HT1080 (cell line): ENCODE data around the gene NCAN. TPM values are rescaled to one million over a fixed set of nuclear protein-coding genes. Genes with fewer than 3 reads are reported as not detected.
A peak's percentile ranks its signal among the peaks of the same experiment; 100 is the strongest.
"Not testable (repeated sequence)": the region's sequence is repeated elsewhere in the genome, so short reads cannot be mapped to it uniquely, and the experiment has no call there.

Experiments used
- DNase-seq: peaks from one replicate; pipeline ENCODE4 v3.0.0-alpha.2; 2015; ENCODE audit warnings: low read depth
- total RNA-seq: library from RNA; depleted of rRNA; stranded (reverse); fragments of >200 nt; shearing (Covaris generic); gene quantifications from 2 replicates; pipeline ENCODE4 v1.2.3, GENCODE V29; 2014

NCAN gene
- total RNA-seq, 1 experiment from 2014 or later: not detected

DNA sequence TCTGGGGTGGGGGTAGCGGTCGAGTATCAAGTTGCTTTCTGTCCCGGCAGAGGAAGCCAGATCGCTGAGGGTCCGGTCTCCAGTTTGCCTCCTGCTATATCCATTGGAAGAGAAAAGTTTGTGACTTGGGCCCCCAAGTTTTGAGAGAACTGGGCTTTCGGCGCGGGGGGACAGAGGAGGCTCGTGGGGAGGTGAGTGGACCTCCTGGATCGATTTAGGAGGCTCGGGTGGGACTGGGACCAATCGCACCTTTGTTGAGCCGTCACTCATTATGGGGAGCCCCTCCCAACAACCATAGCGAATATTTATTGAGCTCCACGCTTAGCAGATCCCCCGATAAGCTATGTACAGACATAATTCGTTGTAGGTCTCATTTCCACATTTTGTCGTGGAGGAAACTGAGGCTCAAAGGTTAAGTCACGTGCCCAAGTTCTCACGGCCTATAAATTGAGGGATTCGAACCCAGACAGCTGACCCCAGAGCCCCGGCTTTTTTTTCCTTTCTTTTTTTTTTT lies 18.8 kb upstream of the NCAN start:
- DNase-seq: no peak

GRCh38 chr19:19193926-19194325 lies 17.8 kb upstream of the NCAN start:
- DNase-seq: no peak

DNA sequence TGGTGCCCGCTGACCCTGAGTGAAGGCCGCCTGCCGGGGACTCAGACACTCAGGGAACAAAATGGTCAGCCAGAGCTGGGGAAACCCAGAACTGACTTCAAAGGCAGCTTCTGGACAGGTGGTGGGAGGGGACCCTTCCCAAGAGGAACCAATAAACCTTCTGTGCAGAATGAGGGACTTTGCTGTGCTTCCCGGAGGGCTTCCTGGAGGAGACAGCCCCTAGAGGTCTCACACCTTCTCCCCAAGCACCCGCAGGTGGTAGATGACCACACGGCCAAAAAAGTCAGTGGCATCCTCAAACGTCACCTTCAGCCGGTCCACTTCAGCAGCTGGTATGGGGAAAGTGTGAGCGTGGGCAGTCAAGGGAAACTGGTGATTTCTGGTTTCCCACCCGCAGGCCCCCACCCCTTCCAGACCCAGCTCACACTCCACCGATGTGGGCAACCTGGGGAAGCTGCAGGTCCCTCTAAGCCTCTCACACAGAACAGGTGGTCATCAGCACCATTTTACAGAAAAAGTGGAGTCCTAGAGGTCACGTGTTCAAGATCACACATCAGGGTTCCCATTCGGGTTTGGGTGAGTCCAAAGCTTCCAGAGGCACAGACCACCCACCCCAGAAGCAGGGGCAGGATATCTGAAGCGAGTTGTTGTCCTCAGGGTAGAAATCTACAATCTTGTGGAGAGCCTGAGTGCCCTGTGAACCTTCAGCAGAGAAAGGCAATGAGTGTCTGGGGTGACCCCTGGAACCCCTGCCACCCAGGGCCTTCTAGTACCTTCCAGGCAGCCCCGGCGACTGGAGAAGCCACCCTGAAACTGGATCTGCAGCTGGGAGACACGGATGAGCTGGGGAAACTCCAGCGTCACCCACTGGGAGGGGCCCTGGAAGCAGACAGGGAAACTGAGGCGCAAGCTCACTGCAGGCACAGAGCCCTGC lies 9.8 kb upstream of the NCAN start:
- no peak for DNase-seq

DNA sequence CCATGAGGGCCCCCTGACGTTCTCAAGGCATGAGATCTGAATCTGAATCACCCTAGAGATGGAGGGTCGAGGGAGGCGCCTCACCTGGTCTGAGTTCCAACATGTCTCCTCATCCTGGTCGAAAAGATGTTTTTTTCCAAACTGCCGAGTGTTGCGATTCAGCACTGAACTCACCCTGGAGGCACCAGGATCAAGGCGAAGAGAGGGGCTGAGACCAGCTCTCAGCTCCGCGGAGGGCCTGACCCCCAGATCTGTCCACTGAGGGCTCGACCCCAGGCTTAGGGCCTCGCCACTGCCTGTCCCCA lies 9.1 kb upstream of the NCAN start:
- DNase-seq: no peak

DNA sequence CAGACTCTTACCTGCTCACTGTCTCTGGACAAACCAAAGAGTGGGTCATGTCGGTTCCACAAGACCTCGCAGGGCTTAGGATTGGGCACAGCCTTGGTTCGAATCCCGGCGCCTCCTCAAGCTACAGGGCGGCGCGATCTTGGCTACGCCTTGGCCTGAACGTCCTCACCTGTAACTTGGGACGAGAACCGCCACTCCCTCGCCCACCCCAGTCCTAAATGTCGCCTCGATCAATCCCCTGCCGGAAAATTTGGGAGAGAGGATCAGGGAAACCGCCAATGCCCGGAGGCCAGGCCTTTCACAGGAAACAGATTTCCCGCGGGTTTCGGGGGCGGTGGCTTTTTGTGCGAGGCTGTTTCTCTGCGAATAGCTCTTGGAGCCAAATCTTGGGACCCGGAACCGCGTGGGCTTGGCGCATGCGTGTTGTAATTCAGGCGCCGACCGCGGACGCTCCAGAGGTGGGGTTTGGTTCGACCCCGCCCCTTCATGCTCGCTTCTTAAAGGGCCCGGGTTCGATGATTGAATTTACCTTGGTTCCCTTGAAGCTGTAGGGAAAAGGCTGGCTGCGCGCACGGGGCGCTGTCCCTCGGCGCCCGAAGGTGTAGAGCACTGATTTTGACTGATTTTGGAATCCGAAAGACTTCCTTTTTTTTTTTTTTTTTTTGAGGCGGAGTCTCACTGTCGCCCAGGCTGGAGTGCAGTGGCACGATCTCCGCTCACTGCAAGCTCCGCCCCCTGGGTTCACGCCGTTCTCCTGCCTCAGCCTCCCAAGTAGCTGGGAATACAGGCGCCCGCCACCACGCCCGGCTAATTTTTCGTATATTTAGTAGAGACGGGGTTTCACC lies 8.5 kb upstream of the NCAN start, which contains the start of gene NR2C2AP:
Gene NR2C2AP (minus strand): TSS at position 403 of the 845 bp plus-strand sequence. CDS start 354 bp downstream, at position 49.
- peak; percentile 87 for DNase-seq

DNA sequence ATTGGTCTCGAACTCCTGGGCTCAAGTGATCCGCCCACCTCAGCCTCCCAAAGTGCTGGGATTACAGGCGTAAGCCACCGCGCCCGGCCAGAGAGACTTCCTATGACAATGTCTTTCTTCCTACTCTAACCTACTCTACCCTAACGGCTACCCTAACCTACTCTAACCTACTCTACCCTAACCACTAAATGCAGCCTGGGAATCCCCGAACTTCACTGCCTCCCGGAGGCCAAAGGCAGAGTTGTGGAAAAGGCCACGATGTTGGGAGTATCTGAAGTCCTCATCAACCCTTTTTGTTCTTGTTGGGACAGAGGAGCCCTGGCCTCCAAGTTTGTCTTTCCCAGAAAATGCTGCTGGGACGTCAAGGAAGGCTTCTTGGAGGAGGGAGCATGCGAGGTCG lies 7.6 kb upstream of the NCAN start:
- no peak for DNase-seq

DNA sequence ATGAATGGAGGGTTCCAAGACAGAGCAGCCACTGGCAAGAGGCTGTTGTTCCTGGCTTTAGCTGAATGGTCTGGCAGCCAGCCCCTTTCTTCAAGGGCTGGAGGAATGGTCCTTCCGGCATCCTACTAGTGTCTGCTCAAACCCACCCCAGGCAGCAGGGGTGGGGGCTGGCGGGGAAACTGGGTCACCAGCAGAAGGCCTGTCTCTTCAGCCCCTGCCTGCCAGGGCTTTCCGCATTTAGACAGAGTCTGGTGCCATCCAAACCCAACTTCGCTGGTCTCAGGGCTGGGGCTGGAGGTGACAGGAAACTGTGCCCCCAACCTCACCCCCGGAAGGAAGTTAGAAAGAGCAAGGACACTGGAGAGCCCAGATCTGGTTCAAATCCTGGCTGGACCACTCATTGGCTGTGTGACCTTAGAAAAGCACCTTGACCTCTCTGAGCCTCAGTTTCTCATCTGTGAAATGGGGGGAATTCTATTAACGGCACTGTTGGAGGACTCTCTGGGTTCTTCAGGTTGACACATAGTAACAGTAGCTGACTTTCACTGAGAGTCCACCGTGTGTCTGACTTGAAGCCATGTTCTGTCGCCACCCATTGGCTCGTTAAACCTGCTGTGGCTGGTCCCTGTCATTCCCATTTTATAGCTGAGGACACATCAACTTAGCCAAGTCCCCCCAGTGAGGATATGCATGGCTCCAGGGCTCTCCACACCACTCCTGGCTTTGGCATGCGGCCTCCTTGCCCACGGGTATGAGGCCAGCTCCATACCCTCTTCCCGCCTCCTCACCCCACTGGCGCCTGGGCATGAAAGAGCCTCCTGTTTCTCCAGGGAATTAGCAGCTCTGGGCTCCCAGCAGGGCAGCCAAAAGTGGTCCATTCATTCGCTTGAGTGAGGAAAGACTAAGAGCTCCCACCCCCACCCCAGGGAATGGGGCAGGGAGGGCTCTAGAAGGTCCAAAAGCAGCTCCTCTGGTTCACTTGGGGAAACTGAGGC lies 6.0 kb upstream of the NCAN start:
- no peak for DNase-seq

DNA sequence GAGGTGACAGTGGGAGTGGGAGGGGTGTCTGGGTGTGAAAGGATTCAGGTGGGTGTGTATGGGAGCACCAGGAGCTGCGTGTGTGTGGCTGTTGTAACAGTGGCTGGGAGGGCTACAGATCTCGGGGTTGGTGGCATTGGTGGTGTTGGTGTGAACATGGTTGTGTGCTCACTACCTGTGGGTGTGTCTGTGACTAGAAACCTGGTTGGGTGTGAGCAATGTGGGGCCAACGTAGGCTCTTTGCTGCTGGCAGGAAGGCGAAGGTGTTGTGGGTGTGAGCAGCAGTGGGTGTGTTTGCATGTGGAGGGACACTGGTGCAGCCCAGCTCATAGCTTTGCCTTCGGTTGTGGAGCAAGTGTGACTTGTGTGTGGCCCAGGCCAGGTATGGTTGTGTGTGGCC lies 4.8 kb upstream of the NCAN start:
- no peak for DNase-seq

GRCh38 chr19:19207637-19208572 lies 3.9 kb upstream of the NCAN start:
- DNase-seq: no peak

DNA sequence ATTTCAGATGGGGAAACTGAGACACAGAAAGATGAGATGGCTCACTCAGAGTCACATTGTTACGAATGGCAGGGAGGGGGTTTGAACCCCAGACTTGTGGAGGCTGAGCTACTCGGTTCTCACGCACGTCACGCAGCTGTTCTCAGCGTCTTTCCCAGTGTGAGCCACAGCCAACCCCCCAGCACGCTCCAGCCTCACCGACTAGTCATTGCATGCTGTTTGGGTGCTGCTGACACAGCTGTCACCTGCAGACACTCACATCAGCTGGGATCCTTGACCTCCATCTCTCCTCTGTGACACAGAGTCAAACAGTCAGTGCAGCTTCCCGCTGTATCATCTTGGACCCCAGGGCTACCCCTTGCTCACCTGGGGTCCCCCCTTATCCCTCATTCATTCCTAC lies 2.4 kb upstream of the NCAN start:
- no peak for DNase-seq

DNA sequence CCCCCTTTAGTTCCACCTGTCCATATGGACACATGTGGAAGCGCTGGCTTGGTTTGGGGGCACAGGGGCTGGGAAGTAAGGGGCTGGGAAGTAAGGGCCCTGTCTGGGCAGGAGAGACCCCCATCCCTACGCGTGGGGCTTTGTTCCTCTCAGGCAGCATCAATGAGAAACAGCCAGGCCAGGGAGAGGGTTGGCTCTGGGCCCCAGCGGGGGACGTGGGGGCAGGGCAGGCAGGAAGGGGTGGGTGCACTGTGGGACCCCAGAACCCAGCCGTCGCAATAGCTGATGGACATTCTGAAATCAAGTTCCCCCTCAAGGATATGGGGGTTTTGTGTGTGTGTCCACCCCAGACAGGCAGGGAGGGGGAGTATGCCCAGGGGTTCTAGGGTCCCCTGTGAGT lies 1.2 kb downstream of the NCAN start:
- DNase-seq: no peak

DNA sequence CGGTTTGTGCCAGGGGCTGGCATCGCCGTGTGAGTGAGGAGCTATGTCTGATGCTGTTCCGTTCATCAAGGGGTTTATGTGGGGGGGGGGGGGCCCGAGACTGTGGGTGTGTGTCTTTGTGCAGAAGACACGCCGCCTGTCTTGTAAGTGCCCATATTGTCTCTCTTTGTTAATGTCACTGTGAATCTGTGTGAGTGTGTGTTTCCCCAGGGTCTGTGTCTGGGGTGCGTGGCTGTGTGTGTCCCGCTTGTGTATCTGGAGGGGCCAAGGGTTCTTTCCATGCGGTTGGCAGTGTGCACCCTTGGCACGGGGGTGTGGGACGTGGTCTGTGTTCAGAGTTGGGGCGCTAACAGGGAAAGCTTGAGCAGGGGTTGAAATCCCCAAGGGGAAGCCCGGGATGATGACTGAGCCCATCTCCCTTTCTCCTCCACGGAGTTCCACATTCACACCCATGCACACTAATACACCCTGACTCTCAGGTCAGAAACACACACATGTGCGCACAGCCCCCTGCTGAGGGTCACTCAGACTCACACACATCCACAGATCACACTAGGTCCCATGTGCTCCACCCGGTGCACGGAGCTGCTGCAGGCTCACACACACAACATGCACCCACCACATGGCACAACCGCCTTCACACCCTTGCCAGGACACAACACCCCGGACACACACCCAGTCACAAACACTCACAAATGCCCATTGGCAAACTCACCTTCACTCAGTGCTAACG lies 1.8 kb downstream of the NCAN start:
- no peak for DNase-seq

- no peak for DNase-seq
Observed at GRCh38 chr19:19214159-19214490, 2.4 kb downstream of the NCAN start.

GRCh38 chr19:19214892-19215291 lies 3.1 kb downstream of the NCAN start:
- peak; percentile 42 for DNase-seq

GRCh38 chr19:19215792-19216191 lies 4.0 kb downstream of the NCAN start:
- DNase-seq: no peak

DNA sequence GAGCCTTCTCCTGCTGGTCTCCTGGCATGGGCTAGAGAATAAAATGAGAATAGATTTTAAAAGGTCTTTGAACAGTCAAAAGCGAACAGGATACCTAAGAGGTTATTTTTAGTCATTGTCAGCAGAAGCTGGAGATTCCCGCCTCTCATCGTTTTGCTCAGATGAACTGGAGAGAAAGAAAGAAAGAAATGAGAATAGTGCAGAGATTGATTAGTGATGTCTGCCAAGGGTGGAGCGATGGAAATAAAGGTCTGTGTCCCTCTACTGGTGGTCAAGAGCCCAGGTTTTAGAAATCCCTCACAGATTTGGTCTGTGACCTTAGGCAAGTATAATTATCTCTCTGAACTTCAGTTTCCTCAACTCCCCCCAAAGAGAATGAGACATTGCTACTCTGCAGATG lies 5.3 kb downstream of the NCAN start:
- DNase-seq: peak; percentile 67

- DNase-seq: no peak
Observed at GRCh38 chr19:19218911-19219310, 7.2 kb downstream of the NCAN start.

DNA sequence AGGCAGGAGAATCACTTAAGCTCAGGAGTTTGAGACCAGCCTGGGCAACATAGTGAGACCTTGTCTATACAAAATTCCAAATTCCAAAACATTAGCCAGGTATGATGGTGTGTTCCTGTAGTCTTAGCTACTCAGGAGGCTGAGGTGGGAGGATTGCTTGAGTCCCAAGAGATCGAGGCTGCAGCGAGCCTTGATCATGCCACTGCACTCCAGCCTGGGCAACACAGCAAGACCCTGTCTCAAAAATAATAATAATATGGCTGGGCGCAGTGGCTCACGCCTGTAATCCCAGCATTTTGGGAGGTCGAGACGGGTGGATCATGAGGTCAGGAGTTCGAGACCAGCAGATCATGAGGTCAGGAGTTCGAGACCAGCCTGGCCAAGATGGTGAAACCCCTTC lies 9.2 kb downstream of the NCAN start:
- not testable (repeated sequence) for DNase-seq

DNA sequence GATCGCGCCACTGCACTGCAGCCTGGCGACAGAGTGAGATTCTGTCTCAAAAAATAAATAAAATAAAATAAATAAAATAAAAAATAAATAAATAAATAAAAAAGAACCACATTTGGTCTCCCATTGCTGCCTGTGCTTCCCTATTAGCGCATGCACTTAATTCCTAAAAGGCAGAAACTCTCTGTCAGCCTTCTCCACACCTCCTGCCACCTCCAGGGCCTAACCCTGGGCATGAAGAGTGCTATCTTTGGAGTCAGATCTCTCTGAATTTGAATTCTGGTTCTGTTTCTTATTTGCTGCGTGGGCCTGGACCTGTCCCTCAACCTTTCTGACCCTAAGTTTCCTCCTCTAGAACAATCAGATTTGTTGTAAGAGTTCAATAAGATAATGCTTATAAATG lies 11.3 kb downstream of the NCAN start:
- DNase-seq: no peak
